H1 (cell line): ENCODE data around the gene LSM3. TPM values are rescaled to one million over a fixed set of nuclear protein-coding genes. Genes with fewer than 3 reads are reported as not detected.

Source experiments
- CHD1 ChIP-seq: IDR thresholded peaks from 2 replicates; pipeline ENCODE4 v1.6.1; 2012; ENCODE audit warnings: low read depth, low read length, improper control_type of control experiment
- KDM1A ChIP-seq: fragments of 200-600, 300-600 bp; sonication (generic); IDR thresholded peaks from 2 replicates; pipeline ENCODE4 v1.7.1; 2016; ENCODE audit warnings: mild to moderate bottlenecking, low read length, borderline replicate concordance
- polyA plus RNA-seq, 7 experiments: library from polyadenylated mRNA; depleted of rRNA in 3 of 7; stranded (reverse) in 5 of 7; unstranded in 2 of 7; fragments of >200 nt in 5 of 7; fragments of 200-250 nt in 2 of 7; gene quantifications; 1 replicate in 5 of 7; 2 replicates in 1 of 7; 4 replicates in 1 of 7; pipeline versions ENCODE4 v1.2.1 to v1.2.3, GENCODE V29; 2011 to 2013; ENCODE audit warnings: missing spikeins in 2 of 7, mixed read lengths in 2 of 7
- total RNA-seq: library from RNA; stranded (reverse); fragmentation: NEBNext Ultra II Directional; extraction: Animal tissue kit (Norgen Biotek cat#: 25700); gene quantifications from 2 replicates; pipeline ENCODE4 v1.2.1, GENCODE V29; 2021

Gene LSM3
- total and polyA plus RNA-seq, 2 of the 8 experiments (the other 6 are each of a cell fraction or from before 2014, with no cell fraction given): 7.1 to 25.4 TPM

GRCh38 chr3:14245822-14246221, 67.2 kb downstream of the LSM3 start (continued):
- TF ChIP-seq CHD1: no peak
- no peak for TF ChIP-seq KDM1A
